GM21528 (cell line): Measurements from ENCODE around the gene GALNS.
"Not testable (repeated sequence)": the region's sequence is repeated elsewhere in the genome, so short reads cannot be mapped to it uniquely, and the experiment has no call there.

Experiments
- ATAC-seq: cut with Tn5 transposase; IDR thresholded peaks from one replicate; pipeline ENCODE4 v1.9.1; 2021; ENCODE audit warnings: mild to moderate bottlenecking, moderate library complexity; ENCODE audit not compliant: unreplicated experiment, low FRiP score

GALNS gene

GRCh38 chr16:88889702-88890352 is 33.1 kb upstream of the GALNS start:
- not testable (repeated sequence) for ATAC-seq

DNA sequence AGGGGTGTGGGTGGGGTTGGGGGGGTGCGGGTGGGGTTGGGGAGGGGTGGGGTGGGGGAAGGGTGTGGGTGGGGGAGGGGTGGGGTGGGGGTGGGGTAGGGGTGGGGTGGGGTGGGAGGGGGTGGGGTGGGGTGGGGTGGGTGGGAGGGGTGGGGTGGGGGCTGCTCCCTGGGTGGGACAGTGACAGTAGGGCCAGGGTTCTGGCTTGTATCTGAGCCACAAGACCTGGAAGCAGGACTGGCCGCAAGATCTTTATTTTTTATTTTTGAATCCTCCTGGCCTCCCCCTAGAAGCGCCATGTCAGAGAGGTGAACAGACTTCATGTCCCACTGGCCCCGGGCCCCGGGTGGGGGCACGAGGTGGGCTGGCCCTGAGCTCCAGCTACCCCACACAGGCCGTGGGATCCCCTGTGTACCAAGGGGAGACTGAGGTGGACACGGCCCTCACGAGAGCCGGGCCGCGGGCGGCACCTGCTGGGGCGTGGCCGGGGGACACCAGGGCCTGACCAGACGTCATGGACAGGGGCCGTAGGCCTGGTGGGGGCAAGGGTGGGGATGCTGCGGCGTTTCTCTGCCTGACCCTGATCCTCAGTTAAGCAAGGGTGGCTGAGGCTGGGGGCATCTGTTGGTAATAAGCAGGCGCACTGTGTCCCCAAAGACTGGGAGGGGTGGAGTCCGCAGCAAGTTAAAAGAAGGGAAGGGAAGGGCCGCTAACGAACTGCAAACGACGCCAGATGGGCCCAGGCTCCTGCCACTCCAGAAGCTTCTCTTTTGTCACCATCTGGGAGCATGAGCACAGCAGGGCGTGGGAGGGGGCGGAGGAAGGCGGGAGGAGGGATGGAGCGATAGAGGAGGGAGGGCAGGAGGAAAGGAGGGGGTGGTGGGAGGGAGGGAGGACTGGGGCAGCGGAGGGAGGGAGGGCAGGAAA is 32.0 kb upstream of the GALNS start:
- no peak for ATAC-seq

- ATAC-seq = no peak
Observed at GRCh38 chr16:88888057-88888456, 31.3 kb upstream of the GALNS start.

GRCh38 chr16:88886845-88887521 is 30.2 kb upstream of the GALNS start:
- no peak for ATAC-seq

DNA sequence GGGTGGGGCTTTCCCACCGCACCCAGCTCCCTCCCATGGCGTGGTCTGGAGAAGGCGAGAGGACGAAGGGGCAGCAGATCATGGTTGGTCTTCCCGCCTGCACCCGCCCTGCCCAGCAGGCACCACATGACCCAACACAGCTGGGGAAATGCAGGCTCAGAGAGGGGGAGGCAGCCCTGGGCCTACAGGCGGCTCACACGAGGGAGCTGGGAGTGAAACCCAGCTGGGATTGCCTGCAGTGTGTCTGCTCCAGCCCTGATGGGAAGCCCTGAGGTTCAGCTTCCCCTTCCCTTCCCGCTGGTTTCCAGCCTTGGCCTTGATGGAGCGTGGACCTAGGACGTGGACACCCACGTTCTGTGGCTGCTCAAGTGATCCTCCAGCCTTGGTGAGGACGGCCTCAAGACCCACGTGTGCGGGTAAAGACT is 29.7 kb upstream of the GALNS start:
- no peak for ATAC-seq

DNA sequence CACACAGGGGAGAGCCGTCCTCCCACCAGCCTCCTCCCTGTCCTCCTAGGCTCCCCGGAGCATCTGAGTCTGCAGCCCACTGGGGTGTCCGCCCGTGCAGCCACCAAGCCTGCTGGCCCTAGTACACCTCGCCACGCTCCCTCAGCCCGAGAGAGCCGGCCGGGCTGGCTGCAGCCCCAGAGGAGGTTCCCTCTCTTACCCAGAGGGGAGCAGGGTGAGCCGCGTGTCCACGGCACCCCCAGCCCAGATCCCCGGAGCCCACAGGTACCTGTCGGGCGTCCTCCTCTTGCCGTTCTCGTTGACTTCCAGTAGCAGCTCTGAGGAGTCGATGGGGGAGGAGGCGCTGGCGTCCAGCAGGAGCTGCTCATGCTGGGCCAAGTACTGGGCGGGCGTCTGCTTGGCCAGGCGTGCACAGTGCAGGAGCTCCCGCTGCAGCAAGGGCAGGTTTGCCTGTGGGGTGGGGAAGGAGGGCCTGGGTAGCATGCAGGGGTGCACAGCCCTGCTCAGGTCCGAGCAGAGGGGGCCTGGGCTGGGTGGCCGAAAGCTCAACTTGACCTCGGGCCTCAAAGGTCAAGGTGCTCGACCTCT is 29.0 kb upstream of the GALNS start:
- ATAC-seq = no peak

DNA sequence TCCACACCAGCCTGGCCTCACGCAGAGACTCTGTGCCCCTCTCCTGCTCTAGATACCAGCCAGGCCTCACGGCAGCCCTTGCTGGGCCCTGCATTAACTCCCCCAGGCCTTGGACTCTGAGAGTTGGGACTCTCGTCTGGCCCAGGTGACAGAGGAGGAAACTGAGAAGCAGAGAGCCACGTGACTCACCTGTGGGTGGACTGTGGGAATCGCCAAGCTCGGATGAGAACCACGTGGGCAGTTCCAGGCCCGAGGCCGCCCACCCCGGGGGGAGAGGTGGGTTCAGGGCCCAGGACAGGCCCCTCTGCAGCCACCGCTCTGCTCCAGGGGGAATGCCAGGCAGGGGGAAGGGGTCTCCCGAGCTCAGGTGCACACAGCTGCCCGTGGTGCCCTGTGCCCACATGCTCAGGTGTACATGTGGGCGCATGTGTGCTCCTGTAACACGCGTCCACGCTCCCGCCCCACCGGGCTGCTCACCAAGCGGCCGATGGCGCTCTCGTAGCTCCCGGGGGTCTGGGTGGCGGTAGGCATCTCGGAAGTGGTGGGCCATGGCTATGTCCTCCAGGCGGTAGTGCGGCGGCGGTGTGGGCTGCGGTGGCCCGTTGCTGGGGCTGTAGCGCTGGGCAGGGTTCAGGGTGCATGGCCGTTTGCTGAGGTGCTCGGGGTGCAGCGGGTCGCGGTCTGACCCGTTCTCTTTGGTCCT is 28.0 kb upstream of the GALNS start:
- no peak for ATAC-seq

- no peak for ATAC-seq
Observed at GRCh38 chr16:88883946-88884345, 27.2 kb upstream of the GALNS start.

DNA sequence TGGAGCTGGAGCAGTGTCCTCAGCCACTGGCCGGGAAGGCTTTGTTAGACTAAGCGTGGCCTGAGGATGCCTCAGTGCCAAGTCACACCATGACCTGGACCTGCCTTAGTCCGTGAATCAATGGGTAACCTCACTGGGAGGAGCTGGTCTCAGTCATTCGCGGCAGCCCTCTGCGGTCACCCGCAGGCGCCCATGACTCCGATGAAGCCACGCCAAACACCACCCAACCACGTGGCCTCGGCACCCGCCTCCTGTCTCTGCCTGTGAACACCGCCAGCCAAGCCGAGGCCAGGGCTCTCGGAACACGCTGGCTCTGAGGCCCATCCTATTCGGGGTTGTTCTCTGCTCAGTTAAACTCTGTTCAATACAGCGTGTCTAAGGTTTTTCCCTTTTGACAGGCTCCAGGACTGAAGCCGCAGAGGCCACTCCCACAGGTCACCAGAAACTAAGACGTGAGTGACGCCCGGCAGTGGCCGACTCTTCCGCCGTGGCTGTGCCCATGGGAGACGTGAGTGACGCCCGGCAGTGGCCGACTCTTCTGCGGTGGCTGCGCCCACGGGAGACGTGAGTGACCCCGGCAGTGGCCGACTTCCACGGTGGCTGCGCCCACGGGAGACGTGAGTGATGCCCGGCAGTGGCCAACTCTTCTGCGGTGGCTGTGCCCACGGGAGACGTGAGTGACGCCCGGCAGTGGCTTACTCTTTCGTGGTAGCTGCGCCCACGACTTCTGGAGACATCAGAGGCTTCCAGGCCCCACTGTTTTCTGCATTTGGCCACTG is 26.6 kb upstream of the GALNS start:
- ATAC-seq = no peak

DNA sequence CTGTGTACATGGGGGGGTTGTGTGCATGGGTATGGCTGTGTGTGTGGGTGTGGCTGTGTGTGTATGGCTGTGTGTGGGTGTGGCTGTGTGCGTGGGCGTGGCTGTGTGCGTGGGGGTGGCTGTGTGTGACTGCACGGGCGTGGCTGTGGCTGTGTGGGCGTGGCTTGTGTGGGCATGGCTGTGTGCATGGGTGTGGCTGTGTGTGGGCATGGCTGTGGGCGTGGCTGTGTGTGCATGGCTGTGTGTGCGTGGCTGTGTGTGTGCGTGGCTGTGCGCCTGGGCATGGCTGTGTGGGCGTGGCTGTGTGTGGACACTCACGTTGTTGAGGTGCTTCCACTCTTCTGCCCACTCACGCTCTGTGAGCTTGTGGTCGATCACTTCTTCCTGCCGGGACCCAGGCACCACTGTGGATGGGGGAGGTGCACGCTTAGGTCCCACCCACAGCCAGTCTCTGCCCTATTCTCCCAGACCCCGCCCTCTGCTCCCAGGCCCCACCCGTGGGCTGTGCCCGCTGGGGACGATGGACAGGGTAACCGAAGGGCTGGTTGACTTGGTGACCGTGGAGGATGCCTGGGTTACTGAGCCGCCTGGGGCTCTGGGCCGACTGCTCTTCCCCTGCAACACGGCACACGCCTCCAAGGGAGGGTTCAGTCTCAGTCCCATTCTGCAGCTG is 25.7 kb upstream of the GALNS start:
- ATAC-seq = no peak

- ATAC-seq = no peak
Observed at GRCh38 chr16:88881675-88882357, 25.1 kb upstream of the GALNS start.

GRCh38 chr16:88881007-88881615 is 24.4 kb upstream of the GALNS start:
- ATAC-seq = no peak

- no peak for ATAC-seq
Observed at GRCh38 chr16:88880226-88881006, 23.7 kb upstream of the GALNS start.

- no peak for ATAC-seq
Observed at GRCh38 chr16:88879788-88880055, 23.0 kb upstream of the GALNS start.

DNA sequence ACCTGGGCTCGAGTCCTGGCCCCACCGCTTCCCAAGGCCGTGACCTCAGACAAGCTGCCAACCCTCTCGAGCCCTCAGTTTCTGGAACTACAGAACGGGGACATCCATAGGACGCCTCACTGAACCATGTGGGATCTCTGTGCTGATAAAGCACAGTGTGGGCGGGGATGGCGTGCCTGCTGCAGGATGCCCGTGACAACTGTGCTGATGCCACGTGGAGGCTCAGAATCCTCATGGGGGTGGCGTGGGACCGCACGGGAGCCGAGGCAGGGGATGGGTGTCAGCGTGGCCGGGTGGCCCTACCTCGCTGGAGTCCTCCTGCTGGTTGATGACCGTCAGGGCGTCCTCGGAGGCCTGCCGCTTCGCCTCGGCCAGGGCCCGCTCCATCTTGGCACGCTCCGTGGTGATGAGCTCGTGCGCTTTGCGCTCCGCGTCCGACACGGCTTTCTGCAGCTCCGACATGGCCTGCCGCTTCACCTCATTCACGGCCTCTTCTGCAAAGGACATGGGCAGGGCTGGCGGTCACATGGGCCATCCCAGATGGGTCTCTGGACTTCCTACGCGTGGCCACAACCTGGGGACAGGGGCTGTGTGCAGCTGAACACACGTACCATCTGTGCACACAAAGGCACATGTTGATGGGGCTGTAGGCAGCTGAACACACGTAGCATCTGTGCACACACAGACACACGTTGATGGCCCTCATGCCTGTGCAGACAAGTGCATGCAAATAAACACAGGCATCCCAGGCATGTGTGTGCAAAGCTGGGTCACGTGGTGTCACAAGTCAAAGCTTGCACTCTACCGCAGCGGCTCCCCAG is 22.4 kb upstream of the GALNS start:
- ATAC-seq = no peak

DNA sequence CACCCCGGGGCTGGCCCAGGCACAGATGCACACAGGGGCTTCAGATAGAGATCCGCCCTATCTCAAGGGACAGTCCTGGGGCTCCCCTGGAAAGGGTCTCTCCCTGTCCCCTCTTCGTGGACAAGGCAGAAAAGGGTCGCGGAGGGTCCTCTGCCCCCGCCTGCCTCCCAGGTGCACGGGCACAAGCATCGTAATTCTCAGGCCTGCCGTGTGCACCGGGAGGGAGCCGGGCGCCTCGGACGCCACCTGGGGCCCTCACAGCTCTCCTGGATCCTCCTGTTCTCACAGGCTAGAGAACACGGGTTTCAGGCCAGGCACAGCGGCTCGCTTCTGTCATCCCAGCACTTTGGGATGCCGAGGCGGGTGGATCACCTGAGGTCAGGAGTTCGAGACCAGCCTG is 21.6 kb upstream of the GALNS start:
- no peak for ATAC-seq
